Parietal lobe (tissue), 1 donor: ENCODE measurements around the gene RPAIN. TPM values are rescaled to one million over a fixed set of nuclear protein-coding genes. Genes with fewer than 3 reads are reported as not detected.

Experiments
- total RNA-seq: library from RNA; depleted of rRNA; stranded (reverse); fragments of >200 nt; gene quantifications from one replicate; pipeline ENCODE4 v1.2.3, GENCODE V29; 2014

RPAIN gene, protein sequence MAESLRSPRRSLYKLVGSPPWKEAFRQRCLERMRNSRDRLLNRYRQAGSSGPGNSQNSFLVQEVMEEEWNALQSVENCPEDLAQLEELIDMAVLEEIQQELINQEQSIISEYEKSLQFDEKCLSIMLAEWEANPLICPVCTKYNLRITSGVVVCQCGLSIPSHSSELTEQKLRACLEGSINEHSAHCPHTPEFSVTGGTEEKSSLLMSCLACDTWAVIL
- total RNA-seq = 133 TPM

DNA sequence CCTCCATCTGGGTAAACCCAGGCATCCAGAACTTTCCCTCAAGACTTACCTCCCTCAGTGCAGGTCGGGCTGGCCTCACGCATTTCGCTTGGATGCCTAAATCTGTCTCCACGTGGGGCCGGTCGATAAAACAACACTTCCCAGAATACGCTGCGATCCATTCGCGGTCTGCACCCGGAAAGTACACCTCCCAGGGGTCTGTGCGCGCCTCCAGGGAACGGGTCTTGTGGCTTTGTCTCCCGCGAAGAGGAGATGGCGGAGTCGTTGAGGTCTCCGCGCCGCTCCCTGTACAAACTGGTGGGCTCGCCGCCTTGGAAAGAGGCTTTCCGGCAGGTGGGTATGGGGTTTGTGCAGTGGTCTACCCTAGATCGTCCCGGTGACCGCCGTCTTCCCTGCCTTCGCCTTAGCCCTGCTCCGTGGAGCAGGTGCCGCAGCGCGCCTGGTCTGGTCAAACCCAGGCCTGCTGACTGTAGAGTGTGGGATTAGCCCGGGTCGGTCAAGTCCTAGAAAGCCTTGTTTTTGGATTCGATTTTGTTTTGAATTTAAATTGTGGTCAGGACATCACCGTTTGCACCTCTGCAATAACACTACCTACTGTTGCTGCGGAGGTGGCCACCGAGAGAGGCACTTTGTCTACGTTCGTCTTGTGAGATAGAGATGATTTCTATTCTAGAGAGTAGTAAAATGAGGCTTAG, at the start of gene RPAIN:
RPAIN (plus strand) TSS at position 224 of the 695 bp plus-strand sequence; CDS start at position 253, 29 bp downstream.

GRCh38 chr17:5419356-5419958, 525 bp upstream of the RPAIN start, which contains the start of gene NUP88:
NUP88 (minus strand) TSS chr17:5419662; CDS start chr17:5419650, 12 bp downstream.

DNA sequence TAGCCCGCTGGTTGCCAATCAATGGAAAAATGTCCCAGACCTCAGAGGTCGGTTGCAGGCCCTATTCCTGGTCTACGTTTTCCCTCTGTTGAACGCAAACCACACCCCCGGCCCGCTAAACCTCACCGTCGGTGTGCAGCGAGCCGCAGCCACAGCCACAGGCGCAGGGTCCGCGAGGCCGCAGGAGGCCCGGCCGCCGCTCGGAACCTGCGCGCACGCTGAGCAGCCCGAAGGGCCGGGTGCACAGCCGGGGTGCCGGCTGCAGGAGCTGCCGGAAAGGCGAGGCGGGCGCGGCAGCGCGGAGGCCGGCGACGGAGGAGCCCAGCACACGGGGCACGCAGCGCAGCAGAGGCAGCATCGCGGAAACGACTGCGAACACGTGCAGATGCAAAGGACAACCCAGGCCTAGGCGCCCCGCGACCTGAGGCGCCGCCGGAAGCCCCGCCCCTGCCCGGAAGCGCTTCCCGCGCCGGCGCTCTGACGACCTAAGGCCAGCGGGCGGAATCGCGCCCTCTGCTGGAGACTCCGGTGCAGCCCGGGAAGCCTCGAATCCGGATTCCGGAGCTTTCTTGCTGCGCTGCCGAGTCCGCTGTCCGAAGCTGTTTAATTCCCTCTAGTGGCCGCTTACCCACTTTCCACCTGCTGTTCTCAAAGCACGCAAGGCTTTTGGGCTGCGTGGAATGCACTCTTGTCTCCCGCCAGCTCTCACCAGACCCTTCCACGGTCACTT, 18.9 kb downstream of the RPAIN start, which contains the start of gene C1QBP:
C1QBP (minus strand) TSS at position 440 of the 730 bp plus-strand sequence; CDS start at position 358, 82 bp downstream.

Other genes starting within 250 kb of the RPAIN start
- gene ZNF594, start 228.3 kb upstream of the RPAIN start, total RNA-seq = 53.8 TPM
- gene SCIMP, start 185.3 kb upstream of the RPAIN start, total RNA-seq = not detected
- 103 TPM for gene RABEP1, start 137.9 kb upstream of the RPAIN start, total RNA-seq
- gene NUP88, start 520 bp upstream of the RPAIN start, total RNA-seq = 124 TPM
- 90.1 TPM for gene C1QBP, start 19.0 kb downstream of the RPAIN start, total RNA-seq
- gene DHX33, start 48.8 kb downstream of the RPAIN start, total RNA-seq = 18.8 TPM
- gene DERL2, start 66.0 kb downstream of the RPAIN start, total RNA-seq = 31.6 TPM
- 32.9 TPM for gene MIS12, start 66.4 kb downstream of the RPAIN start, total RNA-seq
- gene NLRP1, start 164.3 kb downstream of the RPAIN start, total RNA-seq = 73.6 TPM